CD4-positive, alpha-beta T cell treated with Interleukin-2 at 100 ng/mL for 4 hours (primary cell): ENCODE measurements around the gene CMBL.
"Not testable (repeated sequence)": the region's sequence is repeated elsewhere in the genome, so short reads cannot be mapped to it uniquely, and the experiment has no call there.

Source experiments
- DNase-seq: peaks from one replicate; pipeline ENCODE4 v3.0.0-alpha.2; 2020; ENCODE audit warnings: low spot score

CMBL gene

GRCh38 chr5:10285362-10285761 lies 22.3 kb downstream of the CMBL start:
- DNase-seq = not testable (repeated sequence)

GRCh38 chr5:10283927-10284635 lies 23.6 kb downstream of the CMBL start:
- DNase-seq = peak; percentile 72

GRCh38 chr5:10279925-10280720 lies 27.6 kb downstream of the CMBL start:
- DNase-seq = no peak

GRCh38 chr5:10279328-10279727 lies 28.4 kb downstream of the CMBL start:
- DNase-seq = no peak

- no peak for DNase-seq
Measured at GRCh38 chr5:10278658-10279279, 28.9 kb downstream of the CMBL start.

GRCh38 chr5:10277773-10278630 lies 29.7 kb downstream of the CMBL start:
- DNase-seq = no peak

GRCh38 chr5:10276691-10277090 lies 31.0 kb downstream of the CMBL start:
- DNase-seq = no peak

- DNase-seq = no peak
Measured at GRCh38 chr5:10275991-10276390, 31.7 kb downstream of the CMBL start.

- no peak for DNase-seq
Measured at GRCh38 chr5:10275460-10275859, 32.2 kb downstream of the CMBL start.

- DNase-seq = not testable (repeated sequence)
Measured at GRCh38 chr5:10272875-10273209, 34.9 kb downstream of the CMBL start.

GRCh38 chr5:10272053-10272874 lies 35.4 kb downstream of the CMBL start:
- no peak for DNase-seq

- DNase-seq = no peak
Measured at GRCh38 chr5:10268100-10268499, 39.6 kb downstream of the CMBL start.

GRCh38 chr5:10266839-10267238 lies 40.9 kb downstream of the CMBL start:
- DNase-seq = no peak

- no peak for DNase-seq
Measured at GRCh38 chr5:10266137-10266536, 41.6 kb downstream of the CMBL start.

GRCh38 chr5:10265245-10266109 lies 42.2 kb downstream of the CMBL start:
- DNase-seq = no peak

- DNase-seq = no peak
Measured at GRCh38 chr5:10264604-10265003, 43.1 kb downstream of the CMBL start.

GRCh38 chr5:10262995-10263394 lies 44.7 kb downstream of the CMBL start:
- no peak for DNase-seq

GRCh38 chr5:10262121-10262774 lies 45.5 kb downstream of the CMBL start:
- DNase-seq = no peak

GRCh38 chr5:10261065-10261464 lies 46.6 kb downstream of the CMBL start:
- no peak for DNase-seq

- no peak for DNase-seq
Measured at GRCh38 chr5:10259899-10260298, 47.8 kb downstream of the CMBL start.
